Left ventricle myocardium superior (tissue), 1 donor: Measurements from ENCODE around the gene MTURN. TPM values are rescaled to one million over a fixed set of nuclear protein-coding genes. Genes with fewer than 3 reads are reported as not detected.
"Not testable (repeated sequence)": the region's sequence is repeated elsewhere in the genome, so short reads cannot be mapped to it uniquely, and the experiment has no call there.

Experiments used
- ATAC-seq: fragments of 200-7000 bp; cut with Tn5 transposase; one replicate; pipeline ENCODE4 v1.9.1; 2020; ENCODE audit warnings: mild to moderate bottlenecking, moderate library complexity
- DNase-seq: peaks from one replicate; pipeline ENCODE4 v3.0.0-alpha.2; 2020
- intact Hi-C: fragments of 100-400 bp; cut with micrococcal nuclease; formaldehyde crosslinking; loops from one replicate; pipeline ENCODE4 v1.11.0; 2022
- long read RNA-seq: library from polyadenylated mRNA; unstranded; transcript quantifications from one replicate; pipeline ENCODE4 v2.0.0, GENCODE V29; 2021
- total RNA-seq: library from RNA; stranded (reverse); fragmentation: NEBNext Ultra II Directional; extraction: Animal tissue kit (Norgen Biotek cat#: 25700); gene quantifications from one replicate; pipeline ENCODE4 v1.2.1, GENCODE V29; 2021
- donor health status: DM: no; HTN: yes; CAD: no; lungs with severe emphysema.

MTURN gene
- total RNA-seq, result 18.8 TPM
- long read RNA-seq, full-length matches to known transcripts, result 26 of 35 reads
- long read RNA-seq, partial matches to known transcripts, result 0 of 35 reads
- long read RNA-seq, other reads (novel, unspliced or antisense), result 9 of 35 reads

DNA sequence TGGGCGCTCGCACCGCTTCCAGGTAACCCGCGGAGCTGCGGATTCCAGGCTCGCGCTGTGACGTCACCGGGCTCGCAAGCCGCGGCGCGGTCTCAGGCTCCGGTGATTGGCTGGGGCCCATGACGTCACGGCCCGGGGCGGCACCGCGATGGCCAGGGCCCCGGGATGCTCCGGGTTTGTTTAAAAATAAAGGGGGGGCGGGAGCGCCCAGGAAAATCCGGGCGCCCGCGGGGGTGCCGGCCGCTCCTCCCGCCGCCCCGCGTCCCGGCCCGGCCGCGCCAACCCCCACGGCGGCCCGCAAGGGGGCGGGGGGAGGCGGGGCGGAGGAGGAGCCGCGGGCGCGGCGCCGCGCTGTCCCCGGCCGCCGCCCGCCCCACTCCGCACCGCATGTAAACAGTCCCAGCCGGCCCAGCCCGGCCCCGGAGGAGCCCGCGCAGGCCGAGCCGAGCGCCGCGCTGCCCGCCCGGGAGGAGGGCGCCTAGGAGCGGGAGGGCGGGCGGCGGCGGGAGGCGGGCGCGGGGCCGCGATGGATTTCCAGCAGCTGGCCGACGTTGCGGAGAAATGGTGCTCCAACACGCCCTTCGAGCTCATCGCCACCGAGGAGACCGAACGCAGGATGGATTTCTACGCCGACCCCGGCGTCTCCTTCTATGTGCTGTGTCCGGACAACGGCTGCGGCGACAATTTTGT, at the start of gene MTURN:
TSS of gene MTURN (plus strand) at position 376 of the 690 bp plus-strand sequence. CDS start at position 527, 151 bp downstream.
- intact Hi-C loops, result no loop called here
- ATAC-seq, result peak; percentile 85
- DNase-seq, result peak; percentile 95

DNA sequence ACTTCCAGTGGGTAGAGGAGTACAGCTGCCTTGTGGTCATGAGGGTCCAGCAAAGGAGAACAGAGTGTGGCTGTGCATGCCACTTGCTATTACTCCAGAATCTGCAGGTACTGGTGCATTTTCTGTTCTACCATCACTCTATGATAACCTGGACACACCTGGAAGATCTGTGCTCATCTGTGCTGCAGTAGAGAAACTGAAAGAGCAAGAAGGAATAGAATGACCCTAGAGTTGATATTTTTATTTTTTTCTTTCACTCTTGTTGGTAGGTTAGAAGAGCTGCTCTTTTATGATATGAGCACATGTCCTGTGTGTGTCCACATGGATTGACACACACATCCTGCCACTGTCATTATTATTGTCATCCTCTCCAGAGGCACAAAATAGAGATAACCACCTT, 48.3 kb upstream of the MTURN start:
- no peak for DNase-seq
- intact Hi-C loops, result no loop called here
- no peak for ATAC-seq

DNA sequence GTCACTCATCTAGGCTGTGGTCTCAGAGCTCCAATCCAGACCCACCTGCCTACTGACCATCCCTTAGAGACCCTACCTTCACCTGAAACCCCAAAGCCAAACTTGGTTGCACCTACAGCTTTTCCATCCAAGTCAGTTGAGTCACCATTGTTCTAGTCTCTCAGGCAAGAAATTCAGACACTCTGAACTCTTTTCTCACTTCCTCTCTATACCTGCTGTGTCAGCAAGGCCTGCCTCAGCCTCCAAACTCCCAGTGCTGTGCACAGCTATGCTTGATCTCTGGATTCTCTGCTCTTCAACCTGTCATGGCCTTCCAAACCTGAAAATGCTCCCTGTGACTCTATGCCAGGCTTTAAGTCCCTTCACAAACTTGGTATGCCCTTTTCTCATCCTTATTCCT, 47.4 kb upstream of the MTURN start:
- DNase-seq (no peak), ATAC-seq (no peak)
- intact Hi-C loops, result no loop called here

DNA sequence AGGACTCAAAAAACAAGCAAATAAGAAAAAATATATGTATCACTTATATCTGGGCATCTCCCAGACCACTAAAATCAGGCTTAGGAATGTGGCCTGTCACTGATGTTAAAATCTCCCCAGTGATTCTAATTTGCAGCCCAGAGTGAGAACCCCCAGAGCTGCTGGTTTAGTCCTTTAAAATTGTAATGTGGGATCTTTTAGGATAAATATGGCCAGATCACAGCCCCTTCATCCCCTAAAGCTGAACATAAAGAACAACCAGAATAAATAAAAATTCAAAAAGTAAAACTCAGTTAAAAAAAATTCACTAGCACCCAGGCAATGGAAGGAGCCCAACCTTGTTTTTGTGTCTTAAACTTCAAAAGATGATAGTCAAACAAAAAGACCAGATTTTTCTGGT, 46.4 kb upstream of the MTURN start:
- ATAC-seq, result no peak
- DNase-seq, result no peak
- intact Hi-C loops, result no loop called here

DNA sequence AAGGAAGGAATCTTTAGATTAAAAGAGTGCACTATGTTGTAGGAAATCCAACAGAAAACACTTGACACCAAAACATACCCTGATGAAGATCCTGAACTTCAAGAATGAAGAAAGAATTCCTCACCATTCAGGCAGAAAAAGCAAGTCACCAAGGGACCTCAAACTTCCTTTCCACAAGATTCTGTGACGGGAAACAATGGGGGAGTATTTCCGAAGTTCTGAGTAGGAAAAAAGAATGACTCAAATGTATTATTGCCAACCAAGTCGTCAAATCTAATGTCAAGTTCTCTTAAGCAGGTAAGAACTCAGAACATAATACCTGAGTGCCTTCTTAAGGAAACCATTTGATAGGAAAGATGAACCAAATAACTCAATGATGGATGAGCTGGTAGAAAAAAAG, 44.7 kb upstream of the MTURN start:
- ATAC-seq (no peak), DNase-seq (no peak)
- intact Hi-C loops, result no loop called here

DNA sequence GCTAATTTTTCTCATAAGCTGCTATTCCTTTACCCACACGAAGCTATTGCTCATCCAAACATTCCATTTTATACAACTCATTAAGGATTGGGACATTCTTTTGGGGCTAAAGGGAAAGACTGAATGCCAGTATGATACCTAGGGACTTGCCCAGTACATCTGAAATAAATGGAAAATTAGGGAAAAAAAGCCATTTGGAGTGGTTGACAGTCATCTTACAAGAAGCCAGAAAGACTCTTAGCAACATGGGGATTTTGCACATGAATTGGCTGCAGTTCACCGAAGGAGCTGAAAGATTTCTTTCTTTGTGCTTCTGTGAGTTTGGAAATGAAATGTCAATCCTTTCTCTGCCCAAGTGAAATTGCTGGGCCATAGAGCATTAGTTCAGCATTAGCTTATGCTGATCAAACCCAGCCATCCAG, 43.3 kb upstream of the MTURN start:
- peak; percentile 70 for ATAC-seq
- intact Hi-C loops, result no loop called here
- DNase-seq, result no peak

DNA sequence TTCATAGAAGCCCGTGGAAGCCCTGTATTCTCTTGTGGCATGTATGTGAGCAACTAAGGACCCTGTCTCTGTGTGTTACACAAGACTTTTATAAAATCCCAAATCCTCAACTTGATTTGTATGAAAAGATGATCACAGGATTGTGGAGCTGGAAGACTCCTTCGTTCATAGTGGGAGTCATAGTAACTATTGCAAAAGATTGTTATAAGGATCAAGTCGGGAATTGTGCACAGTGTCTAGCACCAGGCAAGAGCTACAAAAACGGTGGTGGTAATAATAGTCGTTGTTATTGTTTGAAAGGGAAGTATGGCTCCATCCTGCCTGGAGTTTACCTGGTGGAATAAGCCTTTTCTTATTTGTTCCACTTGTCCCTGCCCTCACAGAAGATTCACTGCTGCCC, 42.8 kb upstream of the MTURN start:
- intact Hi-C loops, result no loop called here
- DNase-seq (no peak), ATAC-seq (peak; percentile 31)

DNA sequence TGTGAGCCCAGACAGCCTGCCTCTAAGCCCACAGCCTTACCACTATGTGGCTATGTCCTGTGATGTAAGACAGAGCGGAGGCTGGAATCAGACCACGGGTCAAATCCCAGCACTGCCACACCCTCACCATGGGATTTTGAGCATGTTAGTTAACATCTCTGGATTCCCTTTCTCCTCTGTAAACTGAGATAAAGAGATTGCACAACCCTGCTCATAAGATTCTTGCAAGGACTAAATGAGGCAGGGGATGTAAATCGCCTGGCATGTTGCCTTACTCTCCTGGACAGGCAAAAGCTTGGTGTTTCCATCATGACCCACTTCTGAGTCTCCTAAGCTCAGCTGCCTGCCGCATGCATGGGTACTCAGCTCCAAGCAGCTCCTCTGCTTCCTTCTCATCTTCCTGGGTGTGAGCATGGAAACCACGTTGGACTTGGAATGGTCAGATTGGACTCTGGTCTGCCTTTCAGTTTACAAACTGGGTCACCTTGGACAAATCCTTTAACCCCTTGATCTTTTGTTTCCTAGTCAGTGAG, 41.3 kb upstream of the MTURN start:
- DNase-seq (peak; percentile 38), ATAC-seq (peak; percentile 91)
- intact Hi-C loops, result no loop called here

DNA sequence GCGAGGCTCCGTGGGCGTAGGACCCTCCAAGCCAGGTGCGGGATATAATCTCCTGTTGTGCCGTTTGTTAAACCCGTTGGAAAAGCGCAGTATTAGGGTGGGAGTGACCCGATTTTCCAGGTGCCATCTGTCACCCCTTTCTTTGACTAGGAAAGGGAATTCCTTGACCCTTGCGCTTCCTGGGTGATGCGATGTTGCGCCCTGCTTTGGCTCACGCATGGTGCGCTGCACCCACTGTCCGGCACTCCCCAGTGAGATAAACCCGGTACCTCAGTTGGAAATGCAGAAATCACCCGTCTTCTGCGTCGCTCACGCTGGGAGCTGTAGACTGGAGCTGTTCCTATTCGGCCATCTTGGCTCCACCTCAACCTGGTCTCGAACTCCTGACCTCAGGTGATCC, 36.2 kb upstream of the MTURN start:
- ATAC-seq, DNase-seq, intact Hi-C loops: not testable (repeated sequence)

DNA sequence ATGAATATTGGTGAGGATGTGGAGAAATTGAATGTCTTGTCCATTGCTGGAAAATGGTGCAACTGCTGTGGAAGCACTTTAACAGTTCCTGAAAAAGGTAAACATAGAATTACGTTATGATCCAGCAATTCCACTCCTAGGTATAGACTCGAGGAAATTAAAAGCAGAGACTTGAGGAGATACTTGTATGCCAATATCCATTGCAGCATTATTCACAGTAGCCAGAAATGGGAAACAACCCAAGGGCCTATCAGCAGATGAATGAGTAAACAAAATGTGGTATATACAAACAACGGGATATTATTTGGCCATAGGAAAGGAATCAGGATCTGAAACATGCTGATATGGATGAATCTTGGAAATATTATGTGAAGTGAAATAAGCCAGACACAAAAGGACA, 32.5 kb upstream of the MTURN start:
- DNase-seq, result no peak
- intact Hi-C loops, result no loop called here

DNA sequence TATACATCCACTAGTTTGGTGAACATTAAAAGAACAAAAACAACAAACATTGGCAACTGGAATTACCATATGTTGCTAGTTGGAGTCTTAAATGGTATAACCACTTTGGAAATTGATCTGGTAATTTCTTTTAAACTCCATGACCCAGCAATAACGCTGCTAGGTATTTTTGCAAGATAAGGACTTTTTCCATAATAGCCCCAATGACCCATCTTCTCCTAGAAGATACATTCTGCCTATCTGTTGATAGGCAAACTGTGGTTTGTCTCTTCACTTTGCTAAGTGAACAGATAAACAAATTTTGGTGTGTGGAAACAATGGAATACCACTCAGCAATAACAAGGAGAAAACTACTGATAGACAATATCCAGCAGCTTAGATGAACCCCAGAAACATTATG, 30.6 kb upstream of the MTURN start:
- ATAC-seq (no peak), DNase-seq (no peak)
- intact Hi-C loops, result no loop called here

More for the DNA sequence above, 32.5 kb upstream of the MTURN start:
- ATAC-seq, result no peak

DNA sequence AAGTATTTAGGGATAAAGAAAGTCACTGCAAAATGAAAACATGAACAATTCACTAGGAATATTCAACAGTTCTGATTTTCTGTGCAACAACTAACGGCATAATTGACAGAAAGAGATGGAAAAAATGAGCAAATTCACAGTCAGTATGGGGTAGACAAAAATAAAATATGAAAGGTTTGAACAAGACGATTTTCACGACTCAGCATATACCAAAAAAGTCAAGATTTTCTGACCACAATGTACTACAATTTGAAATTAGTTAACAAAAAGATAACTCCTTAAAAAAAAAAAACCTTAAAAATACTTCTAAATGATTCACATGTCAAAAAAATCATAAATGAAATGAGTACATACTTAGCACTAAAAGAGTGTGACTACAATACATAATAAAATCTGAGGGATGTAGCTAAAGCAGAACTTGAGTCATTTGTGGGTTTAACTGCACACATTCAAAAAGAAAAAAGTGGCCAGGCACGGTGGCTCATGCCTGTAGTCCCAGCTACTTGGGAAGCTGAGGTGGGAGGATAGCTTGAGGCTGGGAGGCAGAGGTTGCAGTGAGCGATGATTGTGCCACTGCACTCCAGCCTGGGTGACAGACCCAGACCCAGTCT, 22.6 kb upstream of the MTURN start:
- intact Hi-C loops, result no loop called here
- ATAC-seq (no peak), DNase-seq (no peak)

DNA sequence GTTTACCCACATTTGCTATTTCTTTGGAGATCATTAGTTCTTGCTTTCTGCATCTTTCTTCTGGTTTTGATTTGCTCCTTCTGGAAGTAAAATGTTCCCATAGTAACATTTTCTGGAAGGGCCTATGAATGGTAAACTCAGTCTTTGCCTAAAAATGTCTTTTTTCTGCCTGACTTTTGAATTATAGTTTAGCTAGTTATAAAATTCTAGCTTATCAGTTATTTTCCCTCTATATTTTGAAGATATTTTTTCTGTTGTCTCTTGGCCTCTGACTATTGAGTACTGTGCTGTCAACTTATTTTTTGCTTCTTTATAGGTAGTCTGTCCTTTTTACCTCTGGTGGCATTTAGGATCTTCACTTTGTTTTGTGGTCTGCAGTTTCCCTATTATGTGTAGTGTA, 21.6 kb upstream of the MTURN start:
- no peak for ATAC-seq
- intact Hi-C loops, result no loop called here
- DNase-seq, result no peak

DNA sequence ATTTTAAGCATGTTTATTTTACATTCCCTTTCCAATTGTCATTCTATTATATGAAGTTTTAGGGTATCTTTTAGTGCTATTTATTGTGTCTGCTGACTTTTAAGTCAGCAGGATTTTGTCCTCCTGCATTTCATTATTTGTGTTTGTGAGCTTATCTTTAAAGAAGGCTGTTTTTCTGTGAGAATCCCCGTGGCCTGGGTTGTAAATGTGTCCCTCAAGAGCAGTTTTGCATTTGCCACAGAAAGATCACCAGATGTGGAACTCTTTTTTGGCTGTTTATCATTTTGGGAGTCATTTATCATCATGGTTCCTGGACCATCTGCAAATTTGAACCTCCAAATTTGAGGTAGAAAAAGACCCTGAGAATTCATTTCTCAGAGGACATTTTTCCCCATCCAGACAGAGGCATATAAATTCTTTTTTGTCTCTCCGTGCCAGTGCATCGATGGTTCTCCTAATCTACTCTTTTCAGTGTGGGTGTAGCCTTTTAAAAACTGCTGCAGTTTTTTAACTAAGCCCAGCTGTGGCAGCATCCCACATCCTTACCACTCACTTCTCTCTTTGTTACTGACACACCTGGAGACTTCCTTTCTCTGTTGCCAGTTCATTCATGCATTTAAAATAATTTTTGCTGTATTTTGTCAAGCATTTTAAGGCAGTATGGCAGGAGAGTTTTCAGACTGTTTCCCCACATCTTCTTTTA, 20.1 kb upstream of the MTURN start:
- ATAC-seq (no peak), DNase-seq (no peak)
- intact Hi-C loops, result no loop called here

DNA sequence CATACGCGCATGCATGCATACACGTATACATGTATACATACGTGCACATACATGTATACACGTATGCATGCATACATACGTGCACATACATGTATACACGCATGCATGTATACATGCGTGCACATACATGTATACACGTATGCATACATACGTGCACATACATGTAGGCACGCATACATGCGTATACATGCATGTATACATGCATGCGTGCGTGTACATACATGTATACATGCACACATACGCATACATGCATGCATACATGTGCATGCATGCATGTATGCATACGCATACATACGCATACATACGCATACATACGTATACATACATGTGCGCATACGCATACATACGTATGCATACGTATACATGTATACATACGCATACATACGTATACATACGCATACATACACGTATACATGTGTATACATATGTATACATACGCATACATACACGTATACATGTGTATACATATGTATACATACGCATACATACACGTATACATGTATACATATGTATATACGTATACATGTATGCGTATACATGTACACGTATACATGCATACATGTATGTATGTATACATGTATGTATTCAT, 19.0 kb upstream of the MTURN start:
- ATAC-seq (no peak), DNase-seq (no peak)
- intact Hi-C loops, result no loop called here

DNA sequence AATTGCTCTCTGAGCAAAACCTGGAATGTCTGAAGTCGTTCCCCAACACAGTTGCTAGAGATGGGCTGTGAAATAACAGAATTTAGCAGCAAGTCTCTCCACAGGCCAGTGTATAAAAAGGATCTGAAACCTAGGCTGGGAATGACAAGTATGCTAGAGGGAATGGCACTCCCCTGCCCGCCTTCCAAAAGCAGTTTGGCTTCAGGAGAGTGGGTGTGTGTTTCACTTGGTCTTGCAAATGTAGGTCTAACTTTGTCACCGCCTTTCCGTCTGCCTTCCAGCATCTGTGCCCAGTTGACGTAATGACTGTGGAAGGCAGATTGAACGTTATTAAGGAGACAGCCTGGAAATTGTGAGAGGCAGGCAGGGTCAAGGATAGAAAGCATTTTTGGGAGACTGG, 18.0 kb upstream of the MTURN start:
- peak; percentile 95 for ATAC-seq
- intact Hi-C loops, result no loop called here
- no peak for DNase-seq

DNA sequence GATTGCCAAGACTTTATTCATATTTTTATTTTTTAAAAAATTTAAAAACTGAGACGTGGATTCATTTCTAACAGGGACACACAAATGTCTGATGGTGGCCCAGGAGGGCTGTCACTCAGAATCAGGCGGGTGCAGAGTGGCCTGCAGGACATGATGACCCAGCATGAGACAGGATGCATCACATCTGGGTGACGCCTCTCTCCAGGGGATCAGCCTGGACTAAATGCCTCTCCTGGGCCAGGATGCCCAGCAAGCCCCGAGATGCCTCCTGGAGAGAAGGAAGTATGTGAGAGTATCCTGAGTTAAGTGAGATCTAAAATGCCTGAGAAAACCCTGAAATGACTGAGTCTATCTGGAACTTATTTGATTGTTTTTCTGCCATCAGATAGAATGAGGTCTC, 16.9 kb upstream of the MTURN start:
- ATAC-seq (no peak), DNase-seq (no peak)
- intact Hi-C loops, result no loop called here

DNA sequence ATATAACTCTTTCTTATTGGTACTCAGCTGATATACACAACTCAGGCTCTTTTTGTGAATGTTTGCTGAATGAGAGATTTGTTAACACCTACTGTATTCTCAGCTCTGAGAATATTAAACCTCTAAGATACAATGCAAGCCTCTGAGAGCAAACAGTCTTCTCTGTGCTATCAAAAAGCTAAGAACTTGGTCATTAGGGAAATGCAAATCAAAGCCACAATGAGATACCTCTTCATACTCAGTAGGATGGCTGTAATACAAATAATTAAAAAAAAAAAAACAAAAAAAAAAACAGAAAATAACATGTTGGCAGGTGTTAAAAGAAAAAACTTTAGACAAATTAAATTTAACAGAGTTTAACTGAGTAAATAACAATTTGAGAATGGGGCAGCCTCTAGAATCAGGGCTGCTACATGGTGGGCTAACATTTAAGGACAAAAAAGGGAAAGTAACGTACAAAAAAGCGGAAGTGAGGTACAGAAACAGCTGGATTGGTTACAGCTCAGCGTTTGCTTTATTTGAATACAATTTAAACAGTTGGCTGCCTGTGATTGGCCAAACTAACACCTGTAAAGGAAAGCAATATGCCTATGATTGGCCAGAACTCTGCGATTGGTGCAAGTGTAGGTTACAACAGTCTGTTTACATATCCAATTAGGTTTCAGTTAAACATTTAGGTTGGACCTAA, 14.8 kb upstream of the MTURN start:
- DNase-seq (no peak), ATAC-seq (no peak)
- intact Hi-C loops, result no loop called here
